K562 (cell line): ENCODE results near the gene LRRC74B. TPM values are rescaled to one million over a fixed set of nuclear protein-coding genes. Genes with fewer than 3 reads are reported as not detected.

Experiments
- CC2D1A ChIP-seq: fragments of 450-650 bp; IDR thresholded peaks from 2 replicates; pipeline ENCODE4 v1.6.1; 2017; ENCODE audit warnings: mild to moderate bottlenecking
- KHSRP ChIP-seq: fragments of 450-650 bp; IDR thresholded peaks from 2 replicates; pipeline ENCODE4 v1.6.1; 2017
- PCBP1 ChIP-seq: fragments of 200-400 bp; formaldehyde crosslinking; IDR thresholded peaks from 2 replicates; pipeline ENCODE4 v1.6.1; 2018; ENCODE audit warnings: mild to moderate bottlenecking, low read depth, low read length; ENCODE audit not compliant: poor library complexity, severe bottlenecking
- STAT5B ChIP-seq: fragments of 250-450 bp; sonication (Bioruptor Pico); IDR thresholded peaks from 2 replicates; pipeline ENCODE4 v1.8.0; 2021; ENCODE audit warnings: mild to moderate bottlenecking, inconsistent platforms
- YY1 ChIP-seq, 3 experiments: IDR thresholded peaks; 2 replicates each; pipeline ENCODE4 v1.6.1; 2011; ENCODE audit warnings: low read length in 2 of 3, mild to moderate bottlenecking in 2 of 3, moderate library complexity in 2 of 3, borderline replicate concordance in 1 of 3, control low read depth in 1 of 3, low read depth in 1 of 3; ENCODE audit not compliant: insufficient read depth in 3 of 3, insufficient replicate concordance in 2 of 3, control insufficient read depth in 1 of 3, insufficient read length in 1 of 3; ENCODE audit errors: extremely low read depth in 1 of 3
- ZBTB33 ChIP-seq: sonication (generic); formaldehyde crosslinking; IDR thresholded peaks from 2 replicates; pipeline ENCODE4 v1.8.1; 2023; ENCODE audit warnings: mild to moderate bottlenecking, missing genetic modification reagents
- ZNF133 ChIP-seq: fragments of 250-450 bp; sonication (Bioruptor Pico); IDR thresholded peaks from 2 replicates; pipeline ENCODE4 v1.4.0; 2020; ENCODE audit warnings: mild to moderate bottlenecking
- ZNF134 ChIP-seq: fragments of 250-450 bp; sonication (Bioruptor Pico); conservative IDR thresholded peaks from 2 replicates; pipeline ENCODE4 v1.4.0; 2020
- ZNF224 ChIP-seq: sonication (generic); formaldehyde crosslinking; IDR thresholded peaks from 2 replicates; pipeline ENCODE4 v1.8.0; 2022; ENCODE audit warnings: mild to moderate bottlenecking, missing genetic modification reagents
- ZNF696 ChIP-seq: fragments of 250-450 bp; sonication (Bioruptor Pico); conservative IDR thresholded peaks from 2 replicates; pipeline ENCODE4 v1.4.0; 2020; ENCODE audit warnings: mild to moderate bottlenecking, moderate library complexity
- polyA plus RNA-seq, 8 experiments: library from polyadenylated mRNA; depleted of rRNA in 4 of 8; stranded (reverse) in 5 of 8; unstranded in 3 of 8; fragments of >200 nt; fragmentation: Nextera tagmentation in 2 of 8; fragmentation: Illumina TruSeq in 1 of 8; extraction: Ambion mirVana in 2 of 8; extraction: Trizol in 1 of 8; gene quantifications; 2 replicates each; pipeline versions ENCODE4 v1.2.1 to v1.2.3, GENCODE V29; 2011 to 2014; ENCODE audit warnings: inconsistent platforms in 1 of 8, missing spikeins in 1 of 8
- total RNA-seq, 7 experiments: library from RNA; depleted of rRNA in 6 of 7; stranded (reverse); fragments of >200 nt in 6 of 7; fragmentation: Illumina TruSeq in 2 of 7; extraction: Trizol in 2 of 7; gene quantifications; 2 replicates each; pipeline versions ENCODE4 v1.2.1 to v1.2.3, GENCODE V29; 2011 to 2021; ENCODE audit warnings: low replicate concordance in 1 of 7

LRRC74B gene
- total and polyA plus RNA-seq, 9 of the 15 experiments (the other 6 are each of a cell fraction or from before 2014, with no cell fraction given), result not detected

- TF ChIP-seq STAT5B (CRISPR knock-in tag) (peak; percentile 19; the same call in 1 of the 2 replicates), ZNF134 (CRISPR knock-in tag) (no peak), ZNF133 (CRISPR knock-in tag) (0 out of 2 replicates have a peak, but pooled peaks have one; percentile 67), ZBTB33 (CRISPR knock-in tag) (no peak), CC2D1A (no peak), ZNF224 (CRISPR knock-in tag) (no peak), ZNF696 (CRISPR knock-in tag) (no peak), YY1 (IDR thresholded peaks at IDR 0.05; ENCODE audit: borderline replicate concordance in 1 of 3, control insufficient read depth in 1 of 3, extremely low read depth in 1 of 3, insufficient read depth in 3 of 3, insufficient read length in 1 of 3, insufficient replicate concordance in 2 of 3, low read depth in 1 of 3, low read length in 2 of 3) (peak in 2 of 3 experiments; percentile 5 to 10), KHSRP (no peak), PCBP1 (no peak)
Measured at GRCh38 chr22:21044931-21045584, 688 bp upstream of the LRRC74B start (continued).
